ENCODE measurements around the gene FREM1.

GRCh38 chr9:14838701-14839100 is 71.5 kb downstream of the FREM1 start:
- TF ChIP-seq POLR2A (IDR thresholded peaks at IDR 0.05) (no peak), CTCF (IDR thresholded peaks at IDR 0.05) (no peak)

Data from thyroid gland (tissue), 4 donors.